GM10847 (cell line): Measurements from ENCODE around the gene KLF4.

ENCODE experiments used
- POLR2A ChIP-seq: IDR thresholded peaks from 2 replicates; pipeline ENCODE4 v1.6.1; 2011; ENCODE audit not compliant: insufficient read length; ENCODE audit errors: extremely low read depth

The KLF4 gene

GRCh38 chr9:107491081-107492053 lies 1.8 kb upstream of the KLF4 start:
- TF ChIP-seq POLR2A: no peak

GRCh38 chr9:107489144-107489673 lies 360 bp downstream of the KLF4 start:
- no peak for TF ChIP-seq POLR2A

- no peak for TF ChIP-seq POLR2A
Observed at GRCh38 chr9:107488375-107489143, 1.0 kb downstream of the KLF4 start.

- TF ChIP-seq POLR2A: no peak
Observed at GRCh38 chr9:107487521-107488374, 1.8 kb downstream of the KLF4 start.

- no peak for TF ChIP-seq POLR2A
Observed at GRCh38 chr9:107486674-107487520, 2.7 kb downstream of the KLF4 start.

GRCh38 chr9:107485458-107486043 lies 4.0 kb downstream of the KLF4 start:
- TF ChIP-seq POLR2A: no peak

- no peak for TF ChIP-seq POLR2A
Observed at GRCh38 chr9:107484117-107484723, 5.3 kb downstream of the KLF4 start.

- TF ChIP-seq POLR2A: no peak
Observed at GRCh38 chr9:107483666-107484065, 5.9 kb downstream of the KLF4 start.

- TF ChIP-seq POLR2A: no peak
Observed at GRCh38 chr9:107481035-107481434, 8.5 kb downstream of the KLF4 start.

GRCh38 chr9:107480386-107480789 lies 9.2 kb downstream of the KLF4 start:
- no peak for TF ChIP-seq POLR2A

GRCh38 chr9:107478805-107479204 lies 10.8 kb downstream of the KLF4 start:
- no peak for TF ChIP-seq POLR2A

- TF ChIP-seq POLR2A: no peak
Observed at GRCh38 chr9:107474124-107474523, 15.4 kb downstream of the KLF4 start.
